K562 (cell line): ENCODE measurements around the gene PCBP4. TPM values are rescaled to one million over a fixed set of nuclear protein-coding genes. Genes with fewer than 3 reads are reported as not detected.

ENCODE experiments used
- ATAC-seq: fragments of 200-7000 bp; cut with Tn5 transposase; 3 replicates; pipeline ENCODE4 v1.9.1; 2020; ENCODE audit warnings: moderate library complexity
- BruUV-seq: library from RNA; stranded (reverse); fragments of 400-500 nt; replicated peaks from 2 replicates; lab custom pipeline; 2021; lab: Mats Ljungman, UMichigan
- CTCF ChIA-PET: fragments of 300-600 bp; formaldehyde crosslinking; extraction: SDS; loops from one replicate; lab custom pipeline; 2021; ENCODE audit warnings: low intra/inter-chr PET ratio; lab: Yijun Ruan, JAX
- POLR2A ChIA-PET: fragments of 300-600, 350-650 bp; sonication (Branson Sonifier 250); formaldehyde crosslinking; extraction: SDS; loops from one replicate; lab custom pipeline; 2021; ENCODE audit warnings: antibody characterized with exemption, inconsistent platforms; lab: Yijun Ruan, JAX
- DNase-seq, 4 experiments: peaks; one replicate each; pipeline versions ENCODE4 v3.0.0 to v3.0.0-alpha.2; 2011 to 2018; ENCODE audit warnings: low spot score in 3 of 4, mixed read lengths in 3 of 4; ENCODE audit errors: extremely low read depth in 1 of 4
- FAIRE-seq: peaks from 2 replicates; lab custom pipeline; 2011; peaks lifted over from hg19 to GRCh38; lab: Jason Lieb, UNC
- H2AFZ ChIP-seq: 2 replicates; pipeline ENCODE4 v1.6.0; 2011; ENCODE audit warnings: low read depth, low read length, control low read depth, inconsistent platforms
- H3K27ac ChIP-seq: fragments of 200-600 bp; 3 replicates; pipeline ENCODE4 v1.8.0; 2011; ENCODE audit warnings: low read depth, mild to moderate bottlenecking, control low read depth, inconsistent platforms, low read length, moderate library complexity, mixed read lengths; ENCODE audit errors: extremely low read depth
- H3K27me3 ChIP-seq, 2 experiments: fragments of 300-600 bp in 1 of 2; 2 replicates in 1 of 2; 3 replicates in 1 of 2; pipeline versions ENCODE4 v1.6.0 to v1.8.0; 2011; ENCODE audit warnings: inconsistent platforms in 2 of 2, low read length in 2 of 2, mild to moderate bottlenecking in 1 of 2, mixed read lengths in 1 of 2, moderate library complexity in 1 of 2; ENCODE audit not compliant: control insufficient read depth in 2 of 2, insufficient read depth in 2 of 2
- H3K36me3 ChIP-seq: fragments of 300-600 bp; 3 replicates; pipeline ENCODE4 v1.8.0; 2011; ENCODE audit warnings: mild to moderate bottlenecking, low read length, inconsistent platforms; ENCODE audit not compliant: control insufficient read depth, insufficient read depth
- H3K4me1 ChIP-seq, 2 experiments: fragments of 200-600 bp in 1 of 2; replicated peaks in 1 of 2; 2 replicates in 1 of 2; 3 replicates in 1 of 2; pipeline versions ENCODE4 v1.5.1 to v1.8.0; 2011; ENCODE audit warnings: inconsistent platforms in 2 of 2, low read length in 2 of 2, mild to moderate bottlenecking in 1 of 2, mixed read lengths in 1 of 2, moderate library complexity in 1 of 2; ENCODE audit not compliant: control insufficient read depth in 2 of 2, insufficient read depth in 2 of 2
- H3K4me2 ChIP-seq: 2 replicates; pipeline ENCODE4 v1.6.1; 2011; ENCODE audit warnings: low read length, control low read depth, inconsistent platforms, mixed read lengths; ENCODE audit not compliant: insufficient read depth
- H3K4me3 ChIP-seq: fragments of 200-600 bp; sonication (generic), shearing (Covaris generic); 2 replicates; pipeline ENCODE4 v1.5.1; 2016; ENCODE audit warnings: control low read depth, inconsistent platforms
- H3K79me2 ChIP-seq: fragments of 200-600 bp; 3 replicates; pipeline ENCODE4 v1.8.0; 2011; ENCODE audit warnings: low read length, inconsistent platforms; ENCODE audit not compliant: control insufficient read depth, insufficient read depth
- H3K9ac ChIP-seq, 2 experiments: 2 replicates each; pipeline versions ENCODE4 v1.6.0 to v1.6.1; 2011; ENCODE audit warnings: low read depth in 2 of 2, low read length in 2 of 2, control low read depth in 1 of 2, inconsistent platforms in 1 of 2, mild to moderate bottlenecking in 1 of 2, mixed read lengths in 1 of 2; ENCODE audit not compliant: insufficient read depth in 1 of 2
- H3K9me1 ChIP-seq: one replicate; pipeline ENCODE4 v1.6.0; 2011; ENCODE audit warnings: inconsistent platforms, mild to moderate bottlenecking, low read length, moderate library complexity; ENCODE audit not compliant: control insufficient read depth, insufficient read depth
- H3K9me3 ChIP-seq: replicated peaks from 2 replicates; pipeline ENCODE4 v1.5.1; 2011; ENCODE audit warnings: low read depth, low read length, inconsistent platforms; ENCODE audit not compliant: control insufficient read depth, insufficient read depth
- H4K20me1 ChIP-seq: replicated peaks from 2 replicates; pipeline ENCODE4 v1.6.1; 2011; ENCODE audit warnings: low read length, inconsistent platforms, mixed read lengths; ENCODE audit not compliant: control insufficient read depth, insufficient read depth
- CREB3 ChIP-seq: fragments of 450-650 bp; conservative IDR thresholded peaks from 2 replicates; pipeline ENCODE4 v1.6.1; 2016; ENCODE audit warnings: missing genetic modification characterization, low read depth, mild to moderate bottlenecking, missing compliant biosample characterization, moderate library complexity
- FOXO4 ChIP-seq: fragments of 450-650 bp; formaldehyde crosslinking; IDR thresholded peaks from 2 replicates; pipeline ENCODE4 v1.4.0; 2020; ENCODE audit warnings: mild to moderate bottlenecking, moderate library complexity
- GTF2F1 ChIP-seq: IDR thresholded peaks from 2 replicates; pipeline ENCODE4 v1.6.1; 2011; ENCODE audit warnings: low read depth, low read length, improper control_type of control experiment
- JUND ChIP-seq, 2 experiments: IDR thresholded peaks; 2 replicates in 1 of 2; 3 replicates in 1 of 2; pipeline ENCODE4 v1.6.1; 2011; ENCODE audit warnings: borderline replicate concordance in 2 of 2, low read depth in 2 of 2, low read length in 2 of 2, improper control_type of control experiment in 1 of 2, missing biosample characterization in 1 of 2, missing genetic modification characterization in 1 of 2, missing genetic modification reagents in 1 of 2
- KAT8 ChIP-seq: fragments of 450-650 bp; IDR thresholded peaks from 2 replicates; pipeline ENCODE4 v1.6.1; 2016; ENCODE audit warnings: low read depth, mild to moderate bottlenecking
- MECOM ChIP-seq: fragments of 250-450 bp; sonication (Bioruptor Pico); IDR thresholded peaks from 2 replicates; pipeline ENCODE4 v1.8.0; 2022; ENCODE audit warnings: inconsistent platforms
- SAFB2 ChIP-seq: fragments of 200-400 bp; formaldehyde crosslinking; IDR thresholded peaks from 2 replicates; pipeline ENCODE4 v1.6.1; 2018; ENCODE audit warnings: borderline replicate concordance, low read length, low read depth, moderate library complexity; ENCODE audit not compliant: severe bottlenecking
- SRSF9 ChIP-seq: fragments of 200-400 bp; formaldehyde crosslinking; IDR thresholded peaks from 2 replicates; pipeline ENCODE4 v1.6.1; 2017; ENCODE audit warnings: low read depth, low read length, borderline replicate concordance
- ZNF511 ChIP-seq: sonication (generic); formaldehyde crosslinking; IDR thresholded peaks from 2 replicates; pipeline ENCODE4 v1.8.0; 2022; ENCODE audit warnings: mild to moderate bottlenecking, missing genetic modification reagents
- WGBS: fragments of 100-300 bp; shearing (Covaris generic); methylation state at CpG from one replicate; pipeline ENCODE4 v1.1.6; 2016; ENCODE audit warnings: low coverage, mixed read lengths; ENCODE audit not compliant: insufficient coverage; ENCODE audit errors: missing lambda C conversion rate; 5-methylcytosine and 5-hydroxymethylcytosine counted together
- in situ Hi-C: fragments of 300-500 bp; cut with MboI; formaldehyde crosslinking; loops from 4 replicates; pipeline ENCODE4 v1.15.0; 2018; ENCODE audit warnings: inconsistent platforms, mixed read lengths
- intact Hi-C: fragments of 100-400 bp; cut with micrococcal nuclease; formaldehyde crosslinking; loops from 2 replicates; pipeline ENCODE4 v1.14.2; 2022
- polyA plus RNA-seq, 8 experiments: library from polyadenylated mRNA; depleted of rRNA in 4 of 8; stranded (reverse) in 5 of 8; unstranded in 3 of 8; fragments of >200 nt; fragmentation: Nextera tagmentation in 2 of 8; fragmentation: Illumina TruSeq in 1 of 8; extraction: Ambion mirVana in 2 of 8; extraction: Trizol in 1 of 8; gene quantifications; 2 replicates each; pipeline versions ENCODE4 v1.2.1 to v1.2.3, GENCODE V29; 2011 to 2014; ENCODE audit warnings: inconsistent platforms in 1 of 8, missing spikeins in 1 of 8
- total RNA-seq, 7 experiments: library from RNA; depleted of rRNA in 6 of 7; stranded (reverse); fragments of >200 nt in 6 of 7; fragmentation: Illumina TruSeq in 2 of 7; extraction: Trizol in 2 of 7; gene quantifications; 2 replicates each; pipeline versions ENCODE4 v1.2.1 to v1.2.3, GENCODE V29; 2011 to 2021; ENCODE audit warnings: low replicate concordance in 1 of 7
- TF ChIP-seq, protein P1 (sequence below): sonication (generic); formaldehyde crosslinking; IDR thresholded peaks from 2 replicates; pipeline ENCODE4 v1.5.0; 2020; ENCODE audit warnings: missing genetic modification reagents

PCBP4 gene
- total and polyA plus RNA-seq, 9 of the 15 experiments (the other 6 are each of a cell fraction or from before 2014, with no cell fraction given): 0.06 to 5.8 (median 2.6) TPM

DNA sequence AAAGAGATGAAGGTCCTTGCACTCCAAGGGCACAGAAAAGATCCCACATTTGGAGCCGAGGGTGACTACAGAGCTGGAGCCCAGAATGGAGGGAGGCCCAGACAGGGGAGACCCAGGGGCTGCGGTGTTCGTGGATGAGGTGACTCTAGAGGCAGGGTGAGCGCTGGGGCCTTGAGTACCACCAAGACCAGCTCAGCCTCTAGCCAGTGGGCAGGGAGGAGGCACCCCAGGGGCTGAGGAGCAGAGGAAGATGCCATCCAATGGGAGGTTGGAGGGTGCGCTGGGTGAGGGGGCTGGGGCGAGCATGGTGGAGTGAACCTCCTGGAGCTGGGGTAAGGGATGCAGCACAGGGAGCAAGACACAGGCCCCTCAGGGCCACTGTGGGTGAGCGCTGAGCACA lies 38.8 kb downstream of the PCBP4 start:
- FAIRE-seq (no peak), ATAC-seq (no peak), DNase-seq (no peak)
- Histone ChIP-seq H3K9me1 (no peaks in the 10 kb centered on the region), H3K4me1 (no peaks in the 10 kb centered on the region), H4K20me1 (no peaks in the 10 kb centered on the region), H2AFZ (no peak overlapping the region), H3K4me3 (no peak overlapping the region), H3K79me2 (no peaks in the 10 kb centered on the region), H3K9me3 (no peaks in the 10 kb centered on the region), H3K27ac (no peak overlapping the region), H3K27me3 (no peaks in the 10 kb centered on the region), H3K9ac (no peak overlapping the region), H3K36me3 (peaks cover 5% of the 10 kb centered on the region; the same call in 1 of the 3 replicates), H3K4me2 (no peak overlapping the region)
- intact Hi-C loops (no loop called here), in situ Hi-C loops (no loop called here)
- CTCF ChIA-PET: no interaction called here
- WGBS: 4% methylated on average over 6 of the region's 7 CpGs
- BruUV-seq: no TSS peak
- POLR2A ChIA-PET: no interaction called here
- TF ChIP-seq CREB3 (tag) (no peak), FOXO4 (CRISPR knock-in tag) (no peak), SRSF9 (no peak), SAFB2 (no peak), ZNF511 (CRISPR knock-in tag) (no peak), MECOM (CRISPR knock-in tag) (no peak), KAT8 (no peak), JUND (IDR thresholded peaks at IDR 0.05; ENCODE audit: borderline replicate concordance, low read depth, low read length) (no peak), JUND (tag; IDR thresholded peaks at IDR 0.05; ENCODE audit: borderline replicate concordance, low read depth, low read length) (no peak), GTF2F1 (no peak)
- TF ChIP-seq, protein P1, sequence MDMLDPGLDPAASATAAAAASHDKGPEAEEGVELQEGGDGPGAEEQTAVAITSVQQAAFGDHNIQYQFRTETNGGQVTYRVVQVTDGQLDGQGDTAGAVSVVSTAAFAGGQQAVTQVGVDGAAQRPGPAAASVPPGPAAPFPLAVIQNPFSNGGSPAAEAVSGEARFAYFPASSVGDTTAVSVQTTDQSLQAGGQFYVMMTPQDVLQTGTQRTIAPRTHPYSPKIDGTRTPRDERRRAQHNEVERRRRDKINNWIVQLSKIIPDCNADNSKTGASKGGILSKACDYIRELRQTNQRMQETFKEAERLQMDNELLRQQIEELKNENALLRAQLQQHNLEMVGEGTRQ: no peak
